GM12864 (cell line): ENCODE data around the gene ACTR2.

Experiments
- DNase-seq: peaks from one replicate; pipeline ENCODE4 v3.0.0-alpha.2; 2011; ENCODE audit warnings: low read depth
- H3K4me3 ChIP-seq: 2 replicates; pipeline ENCODE4 v1.5.1; 2011; ENCODE audit warnings: mild to moderate bottlenecking, low read depth, low read length, control low read depth
- CTCF ChIP-seq: IDR thresholded peaks from 2 replicates; pipeline ENCODE4 v1.5.1; 2011; ENCODE audit warnings: low read depth, mild to moderate bottlenecking, moderate library complexity, low read length, control low read depth, inconsistent platforms; ENCODE audit errors: missing control alignments

Gene ACTR2

GRCh38 chr2:65267008-65267407 is 39.4 kb downstream of the ACTR2 start:
- no peak overlapping the region for H3K4me3 ChIP-seq
- TF ChIP-seq CTCF = no peak
- no peak for DNase-seq

GRCh38 chr2:65268957-65269356 is 41.3 kb downstream of the ACTR2 start:
- H3K4me3 ChIP-seq = no peak overlapping the region
- no peak for TF ChIP-seq CTCF
- DNase-seq = no peak

- H3K4me3 ChIP-seq = no peak overlapping the region
- DNase-seq = no peak
- no peak for TF ChIP-seq CTCF
These were observed 45.7 kb downstream of the ACTR2 start for GRCh38 chr2:65273344-65273743.

GRCh38 chr2:65275141-65275915 is 47.7 kb downstream of the ACTR2 start:
- TF ChIP-seq CTCF = no peak
- no peak for DNase-seq
- H3K4me3 ChIP-seq = no peak overlapping the region

GRCh38 chr2:65276609-65277008 is 49.0 kb downstream of the ACTR2 start:
- no peak for TF ChIP-seq CTCF
- DNase-seq = no peak
- no peak overlapping the region for H3K4me3 ChIP-seq

- TF ChIP-seq CTCF = no peak
These were observed 49.5 kb downstream of the ACTR2 start for GRCh38 chr2:65277118-65277517.

GRCh38 chr2:65277791-65278483 is 50.3 kb downstream of the ACTR2 start:
- no peak overlapping the region for H3K4me3 ChIP-seq
- TF ChIP-seq CTCF = no peak
- no peak for DNase-seq

More at GRCh38 chr2:65277118-65277517, 49.5 kb downstream of the ACTR2 start:
- DNase-seq = no peak
- no peak overlapping the region for H3K4me3 ChIP-seq
